Endothelial cell of umbilical vein (primary cell): ENCODE results near the gene EPYC. TPM values are rescaled to one million over a fixed set of nuclear protein-coding genes. Genes with fewer than 3 reads are reported as not detected.

Source experiments
- BruUV-seq: library from RNA; stranded (reverse); fragments of 400-500 nt; replicated peaks from 2 replicates; lab custom pipeline; 2021; lab: Mats Ljungman, UMichigan
- CTCF ChIA-PET: fragments of 300-600, 350-600 bp; sonication (Branson Sonifier 250); formaldehyde crosslinking; loops from one replicate; lab custom pipeline; 2021; ENCODE audit warnings: antibody characterized with exemption, inconsistent platforms; lab: Charles Lee
- POLR2A ChIA-PET: fragments of 300-600, 350-600 bp; sonication (Branson Sonifier 250); formaldehyde crosslinking; loops from one replicate; lab custom pipeline; 2021; ENCODE audit warnings: antibody characterized with exemption, inconsistent platforms; lab: Charles Lee
- DNase-seq: peaks from one replicate; pipeline ENCODE4 v3.0.0-alpha.2; 2011; ENCODE audit warnings: low read depth, low spot score
- FAIRE-seq: peaks from 2 replicates; lab custom pipeline; 2011; peaks lifted over from hg19 to GRCh38; lab: Jason Lieb, UNC
- H2AFZ ChIP-seq: 2 replicates; pipeline ENCODE4 v1.6.0; 2012; ENCODE audit warnings: low read depth, low read length, control low read depth, inconsistent platforms
- H3K27ac ChIP-seq: 2 replicates; pipeline ENCODE4 v1.5.1; 2011; ENCODE audit warnings: low read depth, mild to moderate bottlenecking, control low read depth, low read length, moderate library complexity; ENCODE audit not compliant: insufficient read depth
- H3K27me3 ChIP-seq, 2 experiments: 2 replicates each; pipeline versions ENCODE4 v1.6.0 to v1.6.1; 2011; ENCODE audit warnings: low read length in 2 of 2, mixed read lengths in 1 of 2; ENCODE audit not compliant: control insufficient read depth in 2 of 2, insufficient read depth in 2 of 2
- H3K36me3 ChIP-seq, 2 experiments: 2 replicates in 1 of 2; 3 replicates in 1 of 2; pipeline ENCODE4 v1.5.1; 2011; ENCODE audit warnings: low read length in 2 of 2, mild to moderate bottlenecking in 1 of 2, moderate library complexity in 1 of 2; ENCODE audit not compliant: control insufficient read depth in 2 of 2, insufficient read depth in 2 of 2; ENCODE audit errors: extremely low read depth in 1 of 2
- H3K4me1 ChIP-seq: 3 replicates; pipeline ENCODE4 v1.5.1; 2011; ENCODE audit warnings: mild to moderate bottlenecking, low read length; ENCODE audit not compliant: control insufficient read depth, insufficient read depth; ENCODE audit errors: extremely low read depth
- H3K4me2 ChIP-seq: 2 replicates; pipeline ENCODE4 v1.6.1; 2011; ENCODE audit warnings: low read length, control low read depth, mixed read lengths; ENCODE audit not compliant: insufficient read depth
- H3K4me3 ChIP-seq, 3 experiments: fragments of 200-600 bp in 1 of 3; sonication (generic), shearing (Covaris generic) in 1 of 3; replicated peaks in 1 of 3; 2 replicates each; pipeline ENCODE4 v1.5.1; 2011 to 2016; ENCODE audit warnings: control low read depth in 3 of 3, low read length in 3 of 3, mild to moderate bottlenecking in 2 of 3, inconsistent platforms in 1 of 3, low read depth in 1 of 3, moderate library complexity in 1 of 3; ENCODE audit not compliant: insufficient read depth in 1 of 3
- H3K79me2 ChIP-seq: 2 replicates; pipeline ENCODE4 v1.6.0; 2012; ENCODE audit warnings: low read length, inconsistent platforms; ENCODE audit not compliant: control insufficient read depth, insufficient read depth
- H3K9ac ChIP-seq: replicated peaks from 2 replicates; pipeline ENCODE3; 2011; ENCODE audit warnings: low read length, control low read depth; ENCODE audit not compliant: insufficient read depth; ENCODE audit errors: extremely low read depth
- H3K9me1 ChIP-seq: replicated peaks from 3 replicates; pipeline ENCODE4 v1.6.0; 2011; ENCODE audit warnings: mild to moderate bottlenecking, low read length; ENCODE audit not compliant: control insufficient read depth, insufficient read depth; ENCODE audit errors: extremely low read depth
- H3K9me3 ChIP-seq: replicated peaks from 2 replicates; pipeline ENCODE4 v1.5.1; 2012; ENCODE audit warnings: low read length, inconsistent platforms; ENCODE audit not compliant: control insufficient read depth, insufficient read depth
- H4K20me1 ChIP-seq: replicated peaks from 2 replicates; pipeline ENCODE3; 2011; ENCODE audit warnings: mild to moderate bottlenecking, low read length; ENCODE audit not compliant: control insufficient read depth, insufficient read depth; ENCODE audit errors: extremely low read depth
- CTCF ChIP-seq, 2 donors: IDR thresholded peaks; 1 replicate in 1 of 2; 2 replicates in 1 of 2; pipeline ENCODE4 v1.5.1; 2011; ENCODE audit warnings: low read length in 2 of 2, mild to moderate bottlenecking in 2 of 2, moderate library complexity in 2 of 2, control low read depth in 1 of 2, inconsistent platforms in 1 of 2, low read depth in 1 of 2; ENCODE audit not compliant: insufficient read depth in 1 of 2; ENCODE audit errors: extremely low read depth in 1 of 2
- EZH2 ChIP-seq: IDR thresholded peaks from 2 replicates; pipeline ENCODE4 v1.6.1; 2012; ENCODE audit warnings: borderline replicate concordance, low read depth, mild to moderate bottlenecking, moderate library complexity, low read length, inconsistent platforms; ENCODE audit not compliant: severe bottlenecking
- FOS ChIP-seq: IDR thresholded peaks from 2 replicates; pipeline ENCODE4 v1.6.1; 2011; ENCODE audit warnings: mild to moderate bottlenecking, low read length, moderate library complexity, borderline replicate concordance; ENCODE audit not compliant: insufficient read depth
- JUN ChIP-seq: IDR thresholded peaks from 2 replicates; pipeline ENCODE4 v1.6.1; 2011; ENCODE audit warnings: borderline replicate concordance, low read depth; ENCODE audit not compliant: insufficient read length, insufficient read depth
- MAX ChIP-seq: IDR thresholded peaks from 2 replicates; pipeline ENCODE4 v1.6.1; 2011; ENCODE audit not compliant: insufficient read depth, insufficient read length
- MYC ChIP-seq: IDR thresholded peaks from one replicate; pipeline ENCODE4 v1.6.1; 2011; ENCODE audit warnings: mild to moderate bottlenecking, low read depth, low read length
- POLR2A ChIP-seq: IDR thresholded peaks from 2 replicates; pipeline ENCODE4 v1.6.1; 2012; ENCODE audit warnings: low read depth, mild to moderate bottlenecking, control low read depth, low read length
- POLR2AphosphoS5 ChIP-seq: IDR thresholded peaks from 2 replicates; pipeline ENCODE4 v1.6.1; 2012; ENCODE audit warnings: low read depth, mild to moderate bottlenecking, control low read depth, low read length, moderate library complexity; ENCODE audit not compliant: insufficient read depth
- dilution Hi-C: fragments of 300-500 bp; cut with MboI; formaldehyde crosslinking; loops from one replicate; pipeline ENCODE4 v1.15.0; 2019; ENCODE audit warnings: low sequenced_read_pairs; ENCODE audit not compliant: extremely low pct_ligation_motif_present
- intact Hi-C: fragments of 100-400 bp; cut with micrococcal nuclease; formaldehyde crosslinking; loops from one replicate; pipeline ENCODE4 v1.10.0; 2022
- polyA plus RNA-seq, 4 experiments: library from polyadenylated mRNA; depleted of rRNA in 3 of 4; stranded (reverse) in 3 of 4; unstranded in 1 of 4; fragments of >200 nt; gene quantifications; 2 replicates each; pipeline versions ENCODE4 v1.2.1 to v1.2.3, GENCODE V29; 2011 to 2012; ENCODE audit warnings: missing spikeins in 1 of 4
- total RNA-seq: library from RNA; stranded (reverse); gene quantifications from 2 replicates; pipeline ENCODE4 v1.2.3, GENCODE V29; 2021

EPYC gene
- total and polyA plus RNA-seq, 2 donors (not counting 3 experiments of a cell fraction or from before 2014, with no cell fraction given): not detected

GRCh38 chr12:91040096-91040755 is 35.5 kb upstream of the EPYC start:
- H3K4me3 ChIP-seq: no peak overlapping the region
- no peak overlapping the region for H3K9ac ChIP-seq
- no peaks in the 10 kb centered on the region for H4K20me1 ChIP-seq
- ChIA-PET POLR2A (no interaction called here), CTCF (interaction anchor here (1.0 to 1.4 kb wide), 2 partner anchors 11 to 286 kb away, joined by 3 to 6 read pairs; no protein-coding TSS in a partner anchor)
- H3K9me3 ChIP-seq: no peaks in the 10 kb centered on the region
- intact Hi-C loops: no loop called here
- TF ChIP-seq JUN (no peak), CTCF (IDR thresholded peaks at IDR 0.05; ENCODE audit: extremely low read depth in 1 of 2, insufficient read depth in 1 of 2, low read depth in 1 of 2, low read length in 2 of 2) (no peak), MAX (no peak), MYC (no peak)
- H3K4me1 ChIP-seq: no peaks in the 10 kb centered on the region
- no peaks in the 10 kb centered on the region for H3K79me2 ChIP-seq
- no peak overlapping the region for H3K4me2 ChIP-seq
- no peaks in the 10 kb centered on the region for H3K36me3 ChIP-seq
- FAIRE-seq (no peak), DNase-seq (no peak)
- H3K27me3 ChIP-seq: no peaks in the 10 kb centered on the region
- H3K9me1 ChIP-seq: no peaks in the 10 kb centered on the region
- dilution Hi-C loops: no loop called here
- no peak overlapping the region for H2AFZ ChIP-seq
- H3K27ac ChIP-seq: no peak overlapping the region
- no TSS peak for BruUV-seq

- TF ChIP-seq MAX: no peak
- no peak for TF ChIP-seq POLR2AphosphoS5
- no peak for TF ChIP-seq CTCF (IDR thresholded peaks at IDR 0.05; ENCODE audit: extremely low read depth in 1 of 2, insufficient read depth in 1 of 2, low read depth in 1 of 2, low read length in 2 of 2)
- no peak for TF ChIP-seq MYC
- TF ChIP-seq FOS: no peak
- no peak for TF ChIP-seq JUN
- TF ChIP-seq EZH2: no peak
- TF ChIP-seq POLR2A: no peak
- H3K27me3 ChIP-seq: no peaks in the 10 kb centered on the region
- no peak for FAIRE-seq
- dilution Hi-C loops: no loop called here
- H3K79me2 ChIP-seq: no peaks in the 10 kb centered on the region
- ChIA-PET POLR2A (no interaction called here), CTCF (interaction anchor here (0.6 to 1.6 kb wide), 5 partner anchors 8 to 424 kb away, joined by 4 to 5 read pairs (median 4); no protein-coding TSS in a partner anchor)
- H4K20me1 ChIP-seq: no peaks in the 10 kb centered on the region
- no peak for DNase-seq
- H3K4me2 ChIP-seq: no peak overlapping the region
- no peaks in the 10 kb centered on the region for H3K9me3 ChIP-seq
- H3K36me3 ChIP-seq: no peaks in the 10 kb centered on the region
- BruUV-seq: no TSS peak
- H3K4me1 ChIP-seq: no peaks in the 10 kb centered on the region
- H3K4me3 ChIP-seq: no peak overlapping the region
- no peak overlapping the region for H3K27ac ChIP-seq
- no peaks in the 10 kb centered on the region for H3K9me1 ChIP-seq
- intact Hi-C loops: no loop called here
- H3K9ac ChIP-seq: no peak overlapping the region
- H2AFZ ChIP-seq: no peak overlapping the region
Observed at GRCh38 chr12:91037276-91037675, 32.5 kb upstream of the EPYC start.
